Panc1 (cell line): ENCODE data around the gene ZFYVE28. TPM values are rescaled to one million over a fixed set of nuclear protein-coding genes. Genes with fewer than 3 reads are reported as not detected.

ENCODE experiments used
- ATAC-seq: fragments of 200-7000 bp; cut with Tn5 transposase; 2 replicates; pipeline ENCODE4 v1.9.1; 2020; ENCODE audit warnings: mild to moderate bottlenecking, moderate library complexity
- BruUV-seq: library from RNA; stranded (reverse); fragments of 400-500 nt; replicated peaks from 2 replicates; lab custom pipeline; 2021; lab: Mats Ljungman, UMichigan
- CTCF ChIA-PET: fragments of 300-600 bp; sonication (Branson Sonifier 250); formaldehyde crosslinking; loops from one replicate; lab custom pipeline; 2022; ENCODE audit warnings: antibody characterized with exemption; lab: Charles Lee
- POLR2A ChIA-PET: fragments of 300-600 bp; sonication (Branson Sonifier 250); formaldehyde crosslinking; loops from one replicate; lab custom pipeline; 2022; ENCODE audit warnings: antibody characterized with exemption; lab: Charles Lee
- DNase-seq: peaks from one replicate; pipeline ENCODE4 v3.0.0-alpha.2; 2010; ENCODE audit warnings: low read depth, low spot score
- H3K27ac ChIP-seq: 2 replicates; pipeline ENCODE4 v1.5.1; 2011; ENCODE audit warnings: mild to moderate bottlenecking, low read length, inconsistent platforms
- H3K27me3 ChIP-seq: fragments of 200-500 bp; sonication (Bioruptor generic); 2 replicates; pipeline ENCODE4 v1.6.0; 2014; ENCODE audit warnings: low read length, inconsistent platforms; ENCODE audit not compliant: control insufficient read depth, insufficient read depth
- H3K36me3 ChIP-seq: fragments of 200-500 bp; sonication (Bioruptor generic); 2 replicates; pipeline ENCODE4 v1.5.1; 2014; ENCODE audit warnings: inconsistent platforms, mild to moderate bottlenecking, low read length, moderate library complexity; ENCODE audit not compliant: control insufficient read depth, insufficient read depth
- H3K4me1 ChIP-seq: 2 replicates; pipeline ENCODE4 v1.5.1; 2011; ENCODE audit warnings: inconsistent platforms, mild to moderate bottlenecking, low read length, moderate library complexity; ENCODE audit not compliant: control insufficient read depth, insufficient read depth
- H3K4me3 ChIP-seq, 2 experiments: 2 replicates each; pipeline ENCODE4 v1.5.1; 2011 to 2012; ENCODE audit warnings: low read depth in 2 of 2, low read length in 2 of 2, mild to moderate bottlenecking in 2 of 2, inconsistent platforms in 1 of 2, moderate library complexity in 1 of 2
- H3K9me3 ChIP-seq: fragments of 200-500 bp; sonication (Bioruptor generic); 2 replicates; pipeline ENCODE4 v1.5.1; 2014; ENCODE audit warnings: low read depth, mild to moderate bottlenecking, inconsistent platforms, low read length, moderate library complexity; ENCODE audit not compliant: control insufficient read depth, insufficient read depth
- POLR2AphosphoS5 ChIP-seq: IDR thresholded peaks from 2 replicates; pipeline ENCODE4 v1.6.1; 2012; ENCODE audit warnings: mild to moderate bottlenecking, low read depth, low read length, moderate library complexity
- SIN3A ChIP-seq: IDR thresholded peaks from 2 replicates; pipeline ENCODE4 v1.6.1; 2012; ENCODE audit warnings: low read depth, mild to moderate bottlenecking, low read length, moderate library complexity, borderline replicate concordance; ENCODE audit not compliant: insufficient read depth
- TCF7L2 ChIP-seq: IDR thresholded peaks from 2 replicates; pipeline ENCODE4 v1.6.1; 2011; ENCODE audit warnings: mild to moderate bottlenecking, low read depth, low read length, inconsistent platforms
- in situ Hi-C: cut with HindIII; loops from 2 replicates; pipeline ENCODE4 v1.10.0; 2016; ENCODE audit warnings: low sequenced_read_pairs, low pct_unique_long_range_greater_than_20kb
- intact Hi-C: fragments of 100-400 bp; cut with micrococcal nuclease; formaldehyde crosslinking; loops from one replicate; pipeline ENCODE4 v1.10.0; 2022; ENCODE audit not compliant: unreplicated experiment
- total RNA-seq: library from RNA; stranded (reverse); gene quantifications from one replicate; pipeline ENCODE4 v1.2.1, GENCODE V29; 2021; ENCODE audit not compliant: unreplicated experiment
- TF ChIP-seq, protein P1 (sequence below), 2 experiments: IDR thresholded peaks; 2 replicates each; pipeline ENCODE4 v1.6.1; 2011 to 2012; ENCODE audit warnings: low read depth in 2 of 2, control low read depth in 1 of 2, low read length in 1 of 2, mild to moderate bottlenecking in 1 of 2, moderate library complexity in 1 of 2; ENCODE audit not compliant: insufficient read depth in 1 of 2
- TF ChIP-seq, protein P2 (sequence below): fragments of 450-650 bp; IDR thresholded peaks from 2 replicates; pipeline ENCODE4 v1.5.1; 2017; ENCODE audit warnings: mild to moderate bottlenecking

The ZFYVE28 gene
- total RNA-seq, 1 experiment from 2014 or later: 11.9 TPM

DNA sequence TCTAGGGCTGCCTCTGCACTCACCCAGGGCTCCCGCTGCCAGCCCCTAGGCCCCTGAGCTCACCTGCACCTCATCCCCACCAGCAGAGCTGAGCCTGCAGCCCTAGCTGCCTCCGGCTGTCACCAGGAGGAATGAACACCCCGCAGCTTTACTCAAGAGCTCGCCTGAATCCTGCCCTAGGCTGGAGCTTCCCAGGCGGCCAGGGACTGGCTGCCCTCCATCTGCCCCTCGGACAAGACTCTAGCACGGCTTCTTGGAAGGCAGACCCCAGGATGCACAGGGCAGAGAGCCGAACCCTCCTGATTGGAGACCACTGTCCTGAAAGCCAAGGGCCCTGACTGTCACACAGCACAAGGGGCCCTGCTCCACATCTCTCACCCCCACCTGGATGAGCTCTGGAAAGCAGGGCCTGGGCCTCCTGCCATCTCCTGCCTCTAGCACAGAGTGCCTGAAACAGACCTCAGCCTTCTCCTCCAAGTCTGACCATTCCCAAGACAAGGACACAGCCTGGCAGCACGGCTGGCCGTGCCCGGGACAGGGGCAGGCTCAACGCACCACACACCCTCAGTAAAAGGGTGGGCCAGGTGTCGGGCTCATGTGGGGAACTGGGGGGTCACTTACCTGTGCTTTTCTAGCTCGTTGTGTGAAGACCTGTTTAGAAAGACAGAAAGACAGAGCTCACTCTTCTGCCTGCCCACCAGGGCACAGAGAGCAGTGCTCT lies 160.9 kb downstream of the ZFYVE28 start:
- in situ Hi-C loops: no loop called here
- no peak for ATAC-seq
- Histone ChIP-seq H3K27me3 (no peaks in the 10 kb centered on the region), H3K27ac (no peak overlapping the region), H3K4me1 (no peaks in the 10 kb centered on the region; the same call in 1 of the 2 replicates), H3K9me3 (no peaks in the 10 kb centered on the region), H3K4me3 (no peak overlapping the region), H3K36me3 (no peaks in the 10 kb centered on the region; the same call in 1 of the 2 replicates)
- no peak for DNase-seq
- intact Hi-C loops: no loop called here
- no TSS peak for BruUV-seq
- ChIA-PET CTCF (interaction anchor here (0.6 kb wide), 1 partner anchor 98 kb away, joined by 5 read pairs; no protein-coding TSS in a partner anchor), POLR2A (no interaction called here)
- no peak for TF ChIP-seq POLR2AphosphoS5
- TF ChIP-seq, protein P1, sequence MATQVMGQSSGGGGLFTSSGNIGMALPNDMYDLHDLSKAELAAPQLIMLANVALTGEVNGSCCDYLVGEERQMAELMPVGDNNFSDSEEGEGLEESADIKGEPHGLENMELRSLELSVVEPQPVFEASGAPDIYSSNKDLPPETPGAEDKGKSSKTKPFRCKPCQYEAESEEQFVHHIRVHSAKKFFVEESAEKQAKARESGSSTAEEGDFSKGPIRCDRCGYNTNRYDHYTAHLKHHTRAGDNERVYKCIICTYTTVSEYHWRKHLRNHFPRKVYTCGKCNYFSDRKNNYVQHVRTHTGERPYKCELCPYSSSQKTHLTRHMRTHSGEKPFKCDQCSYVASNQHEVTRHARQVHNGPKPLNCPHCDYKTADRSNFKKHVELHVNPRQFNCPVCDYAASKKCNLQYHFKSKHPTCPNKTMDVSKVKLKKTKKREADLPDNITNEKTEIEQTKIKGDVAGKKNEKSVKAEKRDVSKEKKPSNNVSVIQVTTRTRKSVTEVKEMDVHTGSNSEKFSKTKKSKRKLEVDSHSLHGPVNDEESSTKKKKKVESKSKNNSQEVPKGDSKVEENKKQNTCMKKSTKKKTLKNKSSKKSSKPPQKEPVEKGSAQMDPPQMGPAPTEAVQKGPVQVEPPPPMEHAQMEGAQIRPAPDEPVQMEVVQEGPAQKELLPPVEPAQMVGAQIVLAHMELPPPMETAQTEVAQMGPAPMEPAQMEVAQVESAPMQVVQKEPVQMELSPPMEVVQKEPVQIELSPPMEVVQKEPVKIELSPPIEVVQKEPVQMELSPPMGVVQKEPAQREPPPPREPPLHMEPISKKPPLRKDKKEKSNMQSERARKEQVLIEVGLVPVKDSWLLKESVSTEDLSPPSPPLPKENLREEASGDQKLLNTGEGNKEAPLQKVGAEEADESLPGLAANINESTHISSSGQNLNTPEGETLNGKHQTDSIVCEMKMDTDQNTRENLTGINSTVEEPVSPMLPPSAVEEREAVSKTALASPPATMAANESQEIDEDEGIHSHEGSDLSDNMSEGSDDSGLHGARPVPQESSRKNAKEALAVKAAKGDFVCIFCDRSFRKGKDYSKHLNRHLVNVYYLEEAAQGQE (IDR thresholded peaks at IDR 0.05; ENCODE audit: insufficient read depth in 1 of 2, low read depth in 2 of 2, low read length in 1 of 2): no peak
- TF ChIP-seq, protein P2, sequence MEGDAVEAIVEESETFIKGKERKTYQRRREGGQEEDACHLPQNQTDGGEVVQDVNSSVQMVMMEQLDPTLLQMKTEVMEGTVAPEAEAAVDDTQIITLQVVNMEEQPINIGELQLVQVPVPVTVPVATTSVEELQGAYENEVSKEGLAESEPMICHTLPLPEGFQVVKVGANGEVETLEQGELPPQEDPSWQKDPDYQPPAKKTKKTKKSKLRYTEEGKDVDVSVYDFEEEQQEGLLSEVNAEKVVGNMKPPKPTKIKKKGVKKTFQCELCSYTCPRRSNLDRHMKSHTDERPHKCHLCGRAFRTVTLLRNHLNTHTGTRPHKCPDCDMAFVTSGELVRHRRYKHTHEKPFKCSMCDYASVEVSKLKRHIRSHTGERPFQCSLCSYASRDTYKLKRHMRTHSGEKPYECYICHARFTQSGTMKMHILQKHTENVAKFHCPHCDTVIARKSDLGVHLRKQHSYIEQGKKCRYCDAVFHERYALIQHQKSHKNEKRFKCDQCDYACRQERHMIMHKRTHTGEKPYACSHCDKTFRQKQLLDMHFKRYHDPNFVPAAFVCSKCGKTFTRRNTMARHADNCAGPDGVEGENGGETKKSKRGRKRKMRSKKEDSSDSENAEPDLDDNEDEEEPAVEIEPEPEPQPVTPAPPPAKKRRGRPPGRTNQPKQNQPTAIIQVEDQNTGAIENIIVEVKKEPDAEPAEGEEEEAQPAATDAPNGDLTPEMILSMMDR: no peak
- TF ChIP-seq SIN3A: no peak
- no peak for TF ChIP-seq TCF7L2

DNA sequence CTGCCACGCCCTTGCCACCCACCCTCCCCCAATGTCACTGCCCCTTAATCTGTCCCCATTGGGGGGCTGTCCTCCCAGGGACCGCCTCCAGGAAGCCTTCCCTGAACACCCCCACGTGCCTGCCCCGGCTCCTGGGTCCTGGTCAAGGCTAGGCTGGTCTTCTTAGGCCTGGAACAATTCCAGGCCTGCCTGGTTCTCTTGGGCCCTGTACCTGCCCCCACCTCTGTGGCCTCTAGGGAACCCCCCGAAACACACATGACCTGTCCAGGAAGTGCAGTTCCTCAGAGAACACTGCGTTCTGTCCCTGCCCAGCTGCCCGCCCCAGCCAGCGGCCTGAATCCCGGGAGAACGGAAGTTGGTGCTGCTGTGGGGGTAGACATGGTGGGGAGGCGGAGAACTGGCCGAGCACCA lies 161.7 kb downstream of the ZFYVE28 start:
- H3K4me1 ChIP-seq: no peaks in the 10 kb centered on the region; the same call in 1 of the 2 replicates
- in situ Hi-C loops: no loop called here
- no peak for TF ChIP-seq POLR2AphosphoS5
- TF ChIP-seq TCF7L2: no peak
- TF ChIP-seq, protein P2: no peak
- TF ChIP-seq SIN3A: no peak
- TF ChIP-seq, protein P1 (IDR thresholded peaks at IDR 0.05; ENCODE audit: insufficient read depth in 1 of 2, low read depth in 2 of 2, low read length in 1 of 2): no peak
- BruUV-seq: no TSS peak
- H3K9me3 ChIP-seq: no peaks in the 10 kb centered on the region
- no peak for DNase-seq
- POLR2A ChIA-PET: no interaction called here
- CTCF ChIA-PET: no interaction called here
- no peak overlapping the region for H3K4me3 ChIP-seq
- H3K27me3 ChIP-seq: no peaks in the 10 kb centered on the region
- intact Hi-C loops: no loop called here
- H3K36me3 ChIP-seq: no peaks in the 10 kb centered on the region; the same call in 1 of the 2 replicates
- no peak for ATAC-seq
- no peak overlapping the region for H3K27ac ChIP-seq
